GM12878 (cell line): Measurements from ENCODE around the gene TMEM170B. TPM values are rescaled to one million over a fixed set of nuclear protein-coding genes. Genes with fewer than 3 reads are reported as not detected.

ENCODE experiments used
- ATAC-seq: fragments of 200-7000 bp; cut with Tn5 transposase; 3 replicates; pipeline ENCODE4 v1.9.1; 2020; ENCODE audit warnings: mild to moderate bottlenecking, moderate library complexity
- BruUV-seq: library from RNA; stranded (reverse); fragments of 400-500 nt; replicated peaks from 2 replicates; lab custom pipeline; 2021; lab: Mats Ljungman, UMichigan
- CTCF ChIA-PET: fragments of 300-600 bp; sonication (Branson Sonifier 250); formaldehyde crosslinking; extraction: SDS; loops from one replicate; lab custom pipeline; 2021; ENCODE audit warnings: inconsistent platforms; lab: Yijun Ruan, JAX
- POLR2A ChIA-PET: fragments of 350-600 bp; formaldehyde crosslinking; extraction: SDS; loops from one replicate; lab custom pipeline; 2021; ENCODE audit warnings: inconsistent platforms; lab: Charles Lee
- RAD21 ChIA-PET: fragments of 300-600 bp; sonication (Branson Sonifier 250); formaldehyde crosslinking; loops from one replicate; lab custom pipeline; 2023; ENCODE audit warnings: antibody characterized with exemption; ENCODE audit not compliant: unreplicated experiment; lab: Charles Lee
- SMC1A ChIA-PET: fragments of 300-600 bp; sonication (Branson Sonifier 250); formaldehyde crosslinking; loops from one replicate; lab custom pipeline; 2023; ENCODE audit not compliant: unreplicated experiment, uncharacterized antibody; lab: Charles Lee
- DNase-seq: peaks from one replicate; pipeline ENCODE4 v3.0.0-alpha.2; 2011; ENCODE audit warnings: low read depth, low spot score
- FAIRE-seq: peaks from 3 replicates; lab custom pipeline; 2011; peaks lifted over from hg19 to GRCh38; lab: Jason Lieb, UNC
- H2AFZ ChIP-seq: 2 replicates; pipeline ENCODE4 v1.6.0; 2011; ENCODE audit warnings: low read depth, low read length, control low read depth; ENCODE audit not compliant: control insufficient read depth
- H3K27ac ChIP-seq: 2 replicates; pipeline ENCODE4 v1.5.1; 2011; ENCODE audit warnings: control low read depth; ENCODE audit not compliant: control insufficient read depth, insufficient read depth
- H3K27me3 ChIP-seq, 2 experiments: replicated peaks in 1 of 2; 2 replicates each; pipeline versions ENCODE4 v1.6.0 to v1.6.1; 2011; ENCODE audit warnings: low read length in 1 of 2; ENCODE audit not compliant: control insufficient read depth in 2 of 2, insufficient read depth in 2 of 2
- H3K36me3 ChIP-seq, 2 experiments: 2 replicates each; pipeline ENCODE4 v1.5.1; 2011; ENCODE audit warnings: low read length in 1 of 2; ENCODE audit not compliant: control insufficient read depth in 2 of 2, insufficient read depth in 2 of 2
- H3K4me1 ChIP-seq: 2 replicates; pipeline ENCODE4 v1.6.1; 2011; ENCODE audit warnings: mild to moderate bottlenecking, low read length, moderate library complexity, mixed read lengths; ENCODE audit not compliant: control insufficient read depth, insufficient read depth
- H3K4me2 ChIP-seq: 2 replicates; pipeline ENCODE4 v1.6.0; 2011; ENCODE audit warnings: control low read depth; ENCODE audit not compliant: control insufficient read depth, insufficient read depth
- H3K4me3 ChIP-seq: fragments of 200-600 bp; sonication (generic); 2 replicates; pipeline ENCODE4 v1.5.1; 2016
- H3K79me2 ChIP-seq: 2 replicates; pipeline ENCODE4 v1.6.0; 2011; ENCODE audit warnings: low read length; ENCODE audit not compliant: control insufficient read depth, insufficient read depth
- H3K9ac ChIP-seq: 2 replicates; pipeline ENCODE4 v1.8.0; 2011; ENCODE audit warnings: low read length, control low read depth, mixed read lengths; ENCODE audit not compliant: control insufficient read depth, insufficient read depth
- H3K9me3 ChIP-seq: replicated peaks from 3 replicates; pipeline ENCODE4 v1.5.1; 2011; ENCODE audit warnings: mild to moderate bottlenecking, low read length; ENCODE audit not compliant: control insufficient read depth, insufficient read depth
- H4K20me1 ChIP-seq: 2 replicates; pipeline ENCODE4 v1.6.0; 2011; ENCODE audit not compliant: control insufficient read depth, insufficient read depth
- CHD1 ChIP-seq: IDR thresholded peaks from 2 replicates; pipeline ENCODE4 v1.6.1; 2012; ENCODE audit warnings: low read depth, low read length, improper control_type of control experiment
- CREM ChIP-seq: IDR thresholded peaks from 2 replicates; pipeline ENCODE4 v1.6.1; 2014; ENCODE audit warnings: antibody characterized with exemption, low read depth
- GATAD2B ChIP-seq: fragments of 450-650 bp; conservative IDR thresholded peaks from 2 replicates; pipeline ENCODE4 v1.6.1; 2017; ENCODE audit warnings: low read depth, mild to moderate bottlenecking, moderate library complexity
- HDGF ChIP-seq: fragments of 450-650 bp; IDR thresholded peaks from 2 replicates; pipeline ENCODE4 v1.6.1; 2016; ENCODE audit warnings: antibody characterized with exemption
- IKZF1 ChIP-seq: fragments of 450-650 bp; conservative IDR thresholded peaks from 2 replicates; pipeline ENCODE4 v1.6.1; 2017; ENCODE audit warnings: antibody characterized with exemption, mild to moderate bottlenecking
- JUND ChIP-seq: IDR thresholded peaks from 2 replicates; pipeline ENCODE4 v1.6.1; 2012; ENCODE audit warnings: low read depth, mild to moderate bottlenecking, low read length, improper control_type of control experiment, moderate library complexity
- LARP7 ChIP-seq: fragments of 450-650 bp; IDR thresholded peaks from 2 replicates; pipeline ENCODE4 v1.6.1; 2017; ENCODE audit warnings: mild to moderate bottlenecking
- MTA2 ChIP-seq: fragments of 450-650 bp; IDR thresholded peaks from 2 replicates; pipeline ENCODE4 v1.6.1; 2016; ENCODE audit warnings: low read depth, mild to moderate bottlenecking, moderate library complexity
- MYB ChIP-seq: fragments of 150-350 bp; IDR thresholded peaks from 2 replicates; pipeline ENCODE4 v1.6.1; 2014; ENCODE audit warnings: mild to moderate bottlenecking, low read depth, low read length, borderline replicate concordance
- NFYA ChIP-seq: IDR thresholded peaks from 2 replicates; pipeline ENCODE4 v1.6.1; 2011; ENCODE audit warnings: low read depth, mild to moderate bottlenecking, low read length, improper control_type of control experiment, borderline replicate concordance
- NR2C2 ChIP-seq: IDR thresholded peaks from 2 replicates; pipeline ENCODE4 v1.6.1; 2011; ENCODE audit warnings: borderline replicate concordance, low read depth; ENCODE audit not compliant: control insufficient read depth, insufficient read length
- SMARCA5 ChIP-seq: fragments of 450-650 bp; IDR thresholded peaks from 2 replicates; pipeline ENCODE4 v1.6.1; 2017; ENCODE audit warnings: mild to moderate bottlenecking
- TCF3 ChIP-seq: IDR thresholded peaks from 2 replicates; pipeline ENCODE4 v1.6.1; 2012; ENCODE audit warnings: low read depth, mild to moderate bottlenecking, low read length, borderline replicate concordance; ENCODE audit not compliant: insufficient read depth
- ZNF24 ChIP-seq: fragments of 450-650 bp; IDR thresholded peaks from 2 replicates; pipeline ENCODE4 v1.6.1; 2017; ENCODE audit warnings: antibody characterized with exemption, mild to moderate bottlenecking
- ZNF622 ChIP-seq: fragments of 450-650 bp; IDR thresholded peaks from 2 replicates; pipeline ENCODE4 v1.6.1; 2017; ENCODE audit warnings: mild to moderate bottlenecking, inconsistent platforms
- ZZZ3 ChIP-seq: IDR thresholded peaks from 2 replicates; pipeline ENCODE4 v1.6.1; 2011; ENCODE audit warnings: low read depth; ENCODE audit not compliant: control insufficient read depth, insufficient read length
- WGBS: methylation state at CpG from one replicate; pipeline ENCODE4 v1.1.6; 2016; ENCODE audit warnings: low lambda C conversion rate; ENCODE audit not compliant: insufficient replicate concordance, insufficient coverage; ENCODE audit errors: missing lambda C conversion rate; 5-methylcytosine and 5-hydroxymethylcytosine counted together
- in situ Hi-C: fragments of 300-500 bp; cut with MboI; formaldehyde crosslinking; loops from 9 replicates; pipeline ENCODE4 v1.14.3; 2018; ENCODE audit warnings: mixed read lengths
- intact Hi-C: fragments of 100-400 bp; cut with micrococcal nuclease; formaldehyde crosslinking; loops from one replicate; pipeline ENCODE4 v1.14.2; 2022; ENCODE audit not compliant: unreplicated experiment
- polyA plus RNA-seq, 11 experiments: library from polyadenylated mRNA; depleted of rRNA in 4 of 11; unstranded in 6 of 11; stranded (reverse) in 5 of 11; fragments of >200 nt; fragmentation: Nextera tagmentation in 4 of 11; fragmentation: Illumina TruSeq in 1 of 11; extraction: Ambion mirVana in 4 of 11; extraction: Trizol in 1 of 11; gene quantifications; 1 replicate in 1 of 11; 2 replicates in 10 of 11; pipeline versions ENCODE4 v1.2.1 to v1.2.3, GENCODE V29; 2011 to 2016; ENCODE audit warnings: inconsistent platforms in 2 of 11, missing spikeins in 2 of 11, low read depth in 1 of 11
- total RNA-seq, 4 experiments: library from RNA; depleted of rRNA in 3 of 4; stranded (reverse); fragments of >200 nt in 3 of 4; fragmentation: Illumina TruSeq in 1 of 4; extraction: Trizol in 1 of 4; gene quantifications; 2 replicates each; pipeline versions ENCODE4 v1.2.1 to v1.2.3, GENCODE V29; 2013 to 2021
- TF ChIP-seq, protein P1 (sequence below): fragments of 450-650 bp; IDR thresholded peaks from 2 replicates; pipeline ENCODE4 v1.6.1; 2016; ENCODE audit warnings: mild to moderate bottlenecking
- TF ChIP-seq, protein P2 (sequence below): fragments of 450-650 bp; IDR thresholded peaks from 2 replicates; pipeline ENCODE4 v1.6.1; 2018; ENCODE audit warnings: mild to moderate bottlenecking, low read depth, moderate library complexity; ENCODE audit not compliant: partially characterized antibody
- TF ChIP-seq, protein P3 (sequence below): fragments of 450-650 bp; IDR thresholded peaks from 2 replicates; pipeline ENCODE4 v1.6.1; 2017; ENCODE audit warnings: borderline replicate concordance

TMEM170B gene
- total and polyA plus RNA-seq, 10 of the 15 experiments (the other 5 are each of a cell fraction or from before 2014, with no cell fraction given): 0.38 to 10.3 (median 4.2) TPM

DNA sequence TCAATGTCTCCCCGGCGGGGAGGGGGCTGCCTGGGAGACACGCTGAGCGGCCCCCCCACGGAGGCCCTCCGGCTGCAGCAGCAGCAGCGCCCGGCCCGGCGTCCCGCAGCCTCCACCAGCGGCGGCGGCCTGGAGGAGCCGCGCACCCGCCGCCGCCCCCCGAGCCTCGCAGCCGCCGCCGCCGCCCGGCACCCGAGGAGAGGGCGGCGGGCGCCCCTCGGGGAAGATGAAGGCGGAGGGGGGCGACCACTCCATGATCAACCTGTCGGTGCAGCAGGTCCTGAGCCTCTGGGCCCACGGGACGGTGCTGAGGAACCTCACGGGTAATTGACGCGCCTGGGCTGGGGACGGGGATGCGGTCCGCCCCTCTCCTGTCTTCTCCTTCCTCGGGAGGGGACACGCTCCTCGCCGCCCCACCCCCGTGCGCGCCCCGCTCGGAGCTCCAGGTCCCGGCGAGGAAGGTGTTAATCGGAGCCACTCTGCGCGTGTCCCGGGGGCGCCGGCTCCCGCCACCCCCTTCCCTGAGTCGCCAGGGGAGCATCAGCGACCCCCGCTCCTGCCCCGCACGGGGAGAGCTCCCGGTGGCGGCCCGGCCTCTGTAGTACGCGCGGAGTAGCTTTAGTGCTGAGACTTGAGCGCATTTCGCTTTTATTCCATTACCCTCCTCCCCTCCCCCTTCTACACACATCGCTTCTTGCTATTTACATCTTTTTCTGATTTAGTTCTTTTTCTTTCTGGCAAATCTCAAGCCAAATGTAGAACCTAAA lies 686 bp downstream of the TMEM170B start:
- no peak for FAIRE-seq
- SMC1A ChIA-PET: interaction anchor here (0.8 to 2.0 kb wide), 4 partner anchors 10 to 38 kb away, joined by 3 to 18 read pairs (median 4); no protein-coding TSS in a partner anchor
- TF ChIP-seq SMARCA5 (0 out of 2 replicates have a peak, but pooled peaks have one; percentile 4), CREM (no peak), LARP7 (peak; percentile 12), ZNF622 (no peak), MYB (no peak), GATAD2B (peak; percentile 42), CHD1 (no peak), JUND (no peak), ZNF24 (no peak), NR2C2 (no peak), ZZZ3 (no peak), MTA2 (no peak), NFYA (no peak), IKZF1 (peak; percentile 15; the same call in 1 of the 2 replicates), HDGF (0 out of 2 replicates have a peak, but pooled peaks have one; percentile 26), TCF3 (no peak)
- TF ChIP-seq, protein P1, sequence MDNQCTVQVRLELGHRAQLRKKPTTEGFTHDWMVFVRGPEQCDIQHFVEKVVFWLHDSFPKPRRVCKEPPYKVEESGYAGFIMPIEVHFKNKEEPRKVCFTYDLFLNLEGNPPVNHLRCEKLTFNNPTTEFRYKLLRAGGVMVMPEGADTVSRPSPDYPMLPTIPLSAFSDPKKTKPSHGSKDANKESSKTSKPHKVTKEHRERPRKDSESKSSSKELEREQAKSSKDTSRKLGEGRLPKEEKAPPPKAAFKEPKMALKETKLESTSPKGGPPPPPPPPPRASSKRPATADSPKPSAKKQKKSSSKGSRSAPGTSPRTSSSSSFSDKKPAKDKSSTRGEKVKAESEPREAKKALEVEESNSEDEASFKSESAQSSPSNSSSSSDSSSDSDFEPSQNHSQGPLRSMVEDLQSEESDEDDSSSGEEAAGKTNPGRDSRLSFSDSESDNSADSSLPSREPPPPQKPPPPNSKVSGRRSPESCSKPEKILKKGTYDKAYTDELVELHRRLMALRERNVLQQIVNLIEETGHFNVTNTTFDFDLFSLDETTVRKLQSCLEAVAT: 0 out of 2 replicates have a peak, but pooled peaks have one; percentile 53
- TF ChIP-seq, protein P2, sequence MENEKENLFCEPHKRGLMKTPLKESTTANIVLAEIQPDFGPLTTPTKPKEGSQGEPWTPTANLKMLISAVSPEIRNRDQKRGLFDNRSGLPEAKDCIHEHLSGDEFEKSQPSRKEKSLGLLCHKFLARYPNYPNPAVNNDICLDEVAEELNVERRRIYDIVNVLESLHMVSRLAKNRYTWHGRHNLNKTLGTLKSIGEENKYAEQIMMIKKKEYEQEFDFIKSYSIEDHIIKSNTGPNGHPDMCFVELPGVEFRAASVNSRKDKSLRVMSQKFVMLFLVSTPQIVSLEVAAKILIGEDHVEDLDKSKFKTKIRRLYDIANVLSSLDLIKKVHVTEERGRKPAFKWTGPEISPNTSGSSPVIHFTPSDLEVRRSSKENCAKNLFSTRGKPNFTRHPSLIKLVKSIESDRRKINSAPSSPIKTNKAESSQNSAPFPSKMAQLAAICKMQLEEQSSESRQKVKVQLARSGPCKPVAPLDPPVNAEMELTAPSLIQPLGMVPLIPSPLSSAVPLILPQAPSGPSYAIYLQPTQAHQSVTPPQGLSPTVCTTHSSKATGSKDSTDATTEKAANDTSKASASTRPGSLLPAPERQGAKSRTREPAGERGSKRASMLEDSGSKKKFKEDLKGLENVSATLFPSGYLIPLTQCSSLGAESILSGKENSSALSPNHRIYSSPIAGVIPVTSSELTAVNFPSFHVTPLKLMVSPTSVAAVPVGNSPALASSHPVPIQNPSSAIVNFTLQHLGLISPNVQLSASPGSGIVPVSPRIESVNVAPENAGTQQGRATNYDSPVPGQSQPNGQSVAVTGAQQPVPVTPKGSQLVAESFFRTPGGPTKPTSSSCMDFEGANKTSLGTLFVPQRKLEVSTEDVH: no peak
- TF ChIP-seq, protein P3, sequence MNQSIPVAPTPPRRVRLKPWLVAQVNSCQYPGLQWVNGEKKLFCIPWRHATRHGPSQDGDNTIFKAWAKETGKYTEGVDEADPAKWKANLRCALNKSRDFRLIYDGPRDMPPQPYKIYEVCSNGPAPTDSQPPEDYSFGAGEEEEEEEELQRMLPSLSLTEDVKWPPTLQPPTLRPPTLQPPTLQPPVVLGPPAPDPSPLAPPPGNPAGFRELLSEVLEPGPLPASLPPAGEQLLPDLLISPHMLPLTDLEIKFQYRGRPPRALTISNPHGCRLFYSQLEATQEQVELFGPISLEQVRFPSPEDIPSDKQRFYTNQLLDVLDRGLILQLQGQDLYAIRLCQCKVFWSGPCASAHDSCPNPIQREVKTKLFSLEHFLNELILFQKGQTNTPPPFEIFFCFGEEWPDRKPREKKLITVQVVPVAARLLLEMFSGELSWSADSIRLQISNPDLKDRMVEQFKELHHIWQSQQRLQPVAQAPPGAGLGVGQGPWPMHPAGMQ: no peak

More for the DNA sequence above, 686 bp downstream of the TMEM170B start:
- ATAC-seq (peak; percentile 16), DNase-seq (no peak)
- Histone ChIP-seq H3K27me3 (no peaks in the 10 kb centered on the region), H3K27ac (peak overlapping the region; percentile 69), H4K20me1 (no peaks in the 10 kb centered on the region), H3K9ac (peak overlapping the region; percentile 73), H3K9me3 (no peaks in the 10 kb centered on the region), H3K36me3 (no peaks in the 10 kb centered on the region), H3K4me2 (peak overlapping the region; percentile 82), H3K79me2 (peaks cover 26% of the 10 kb centered on the region), H3K4me1 (no peaks in the 10 kb centered on the region; the same call in 1 of the 2 replicates), H2AFZ (peak overlapping the region; percentile 94), H3K4me3 (peak overlapping the region; percentile 96)
- in situ Hi-C loops (no loop called here), intact Hi-C loops (no loop called here)
- CTCF ChIA-PET: interaction anchor here (0.9 to 2.3 kb wide), 6 partner anchors 8 to 1071 kb away, joined by 3 to 11 read pairs (median 4); no protein-coding TSS in a partner anchor
- WGBS: 0% methylated on average over 35 of the region's 74 CpGs
- no TSS peak for BruUV-seq
- RAD21 ChIA-PET: interaction anchor here (1.0 to 2.4 kb wide), 7 partner anchors 23 to 296 kb away, joined by 3 to 13 read pairs (median 4); no protein-coding TSS in a partner anchor
- POLR2A ChIA-PET: interaction anchor here (1.2 kb wide), 1 partner anchor 22 kb away, joined by 6 read pairs; no protein-coding TSS in a partner anchor
